ENCODE data around the gene TDRD12. TPM values are rescaled to one million over a fixed set of nuclear protein-coding genes. Genes with fewer than 3 reads are reported as not detected.

The TDRD12 gene
- total and polyA plus RNA-seq, 2 donors (not counting 1 experiment from before 2014, with no cell fraction given), result 0.17 TPM; not detected in 1

GRCh38 chr19:32811151-32811550 is 91.6 kb downstream of the TDRD12 start:
- H3K4me2 ChIP-seq (ENCODE audit: extremely low read depth, insufficient read depth, low read length), result no peak overlapping the region
- TF ChIP-seq EZH2 (IDR thresholded peaks at IDR 0.05; ENCODE audit: low read length, missing control alignments), result no peak
- TF ChIP-seq CTCF (conservative IDR thresholded peaks at IDR 0.05 in 1 of 2, IDR thresholded peaks at IDR 0.05 in 1 of 2; ENCODE audit: low read depth in 1 of 2, low read length in 2 of 2), result no peak
- H3K79me2 ChIP-seq (ENCODE audit: control insufficient read depth, insufficient read depth, low read length), result no peaks in the 10 kb centered on the region
- DNase-seq (ENCODE audit: low read depth in 2 of 2), result no peak
- no peak overlapping the region for H2AFZ ChIP-seq (ENCODE audit: low read length)
- no peak overlapping the region for H3K4me3 ChIP-seq (replicated peaks in 1 of 4; ENCODE audit: control extremely low read depth in 1 of 4, insufficient read depth in 1 of 4, low read depth in 3 of 4, low read length in 4 of 4)
- no peaks in the 10 kb centered on the region for H4K20me1 ChIP-seq (ENCODE audit: control insufficient read depth, extremely low read depth, insufficient read depth, low read length)
- H3K4me1 ChIP-seq (ENCODE audit: control insufficient read depth, extremely low read depth, insufficient read depth, low read length), result no peaks in the 10 kb centered on the region
- H3K9me3 ChIP-seq (ENCODE audit: control insufficient read depth, insufficient read depth, low read depth, low read length), result no peaks in the 10 kb centered on the region
- no peak overlapping the region for H3K9ac ChIP-seq (ENCODE audit: insufficient read depth, low read length)
- H3K27me3 ChIP-seq (ENCODE audit: control insufficient read depth, insufficient read depth, low read length), result no peaks in the 10 kb centered on the region
- no peak overlapping the region for H3K27ac ChIP-seq (ENCODE audit: insufficient read depth, low read length)
- H3K36me3 ChIP-seq (ENCODE audit: control insufficient read depth, insufficient read depth, low read length), result no peaks in the 10 kb centered on the region

- Histone ChIP-seq H3K4me3 (replicated peaks in 1 of 4; ENCODE audit: control extremely low read depth in 1 of 4, insufficient read depth in 1 of 4, low read depth in 3 of 4, low read length in 4 of 4) (no peak overlapping the region), H3K79me2 (ENCODE audit: control insufficient read depth, insufficient read depth, low read length) (no peaks in the 10 kb centered on the region), H4K20me1 (ENCODE audit: control insufficient read depth, extremely low read depth, insufficient read depth, low read length) (no peaks in the 10 kb centered on the region), H3K9me3 (ENCODE audit: control insufficient read depth, insufficient read depth, low read depth, low read length) (no peaks in the 10 kb centered on the region), H3K9ac (ENCODE audit: insufficient read depth, low read length) (no peak overlapping the region), H2AFZ (ENCODE audit: low read length) (no peak overlapping the region), H3K4me1 (ENCODE audit: control insufficient read depth, extremely low read depth, insufficient read depth, low read length) (no peaks in the 10 kb centered on the region), H3K36me3 (ENCODE audit: control insufficient read depth, insufficient read depth, low read length) (no peaks in the 10 kb centered on the region), H3K4me2 (ENCODE audit: extremely low read depth, insufficient read depth, low read length) (no peak overlapping the region), H3K27me3 (ENCODE audit: control insufficient read depth, insufficient read depth, low read length) (no peaks in the 10 kb centered on the region), H3K27ac (ENCODE audit: insufficient read depth, low read length) (no peak overlapping the region)
- no peak for TF ChIP-seq EZH2 (IDR thresholded peaks at IDR 0.05; ENCODE audit: low read length, missing control alignments)
- no peak for TF ChIP-seq CTCF (conservative IDR thresholded peaks at IDR 0.05 in 1 of 2, IDR thresholded peaks at IDR 0.05 in 1 of 2; ENCODE audit: low read depth in 1 of 2, low read length in 2 of 2)
- no peak for DNase-seq (ENCODE audit: low read depth in 2 of 2)
Measured at GRCh38 chr19:32812036-32812435, 92.5 kb downstream of the TDRD12 start.

GRCh38 chr19:32812571-32812970 is 93.0 kb downstream of the TDRD12 start:
- no peaks in the 10 kb centered on the region for H3K27me3 ChIP-seq (ENCODE audit: control insufficient read depth, insufficient read depth, low read length)

More at GRCh38 chr19:32812571-32812970, 93.0 kb downstream of the TDRD12 start:
- TF ChIP-seq EZH2 (IDR thresholded peaks at IDR 0.05; ENCODE audit: low read length, missing control alignments), result no peak
- no peak for TF ChIP-seq CTCF (conservative IDR thresholded peaks at IDR 0.05 in 1 of 2, IDR thresholded peaks at IDR 0.05 in 1 of 2; ENCODE audit: low read depth in 1 of 2, low read length in 2 of 2)
- no peak overlapping the region for H3K9ac ChIP-seq (ENCODE audit: insufficient read depth, low read length)
- H2AFZ ChIP-seq (ENCODE audit: low read length), result no peak overlapping the region
- H3K4me2 ChIP-seq (ENCODE audit: extremely low read depth, insufficient read depth, low read length), result no peak overlapping the region
- no peaks in the 10 kb centered on the region for H3K9me3 ChIP-seq (ENCODE audit: control insufficient read depth, insufficient read depth, low read depth, low read length)
- no peaks in the 10 kb centered on the region for H3K79me2 ChIP-seq (ENCODE audit: control insufficient read depth, insufficient read depth, low read length)
- H3K27ac ChIP-seq (ENCODE audit: insufficient read depth, low read length), result no peak overlapping the region
- no peaks in the 10 kb centered on the region for H4K20me1 ChIP-seq (ENCODE audit: control insufficient read depth, extremely low read depth, insufficient read depth, low read length)
- no peak overlapping the region for H3K4me3 ChIP-seq (replicated peaks in 1 of 4; ENCODE audit: control extremely low read depth in 1 of 4, insufficient read depth in 1 of 4, low read depth in 3 of 4, low read length in 4 of 4)
- no peak for DNase-seq (ENCODE audit: low read depth in 2 of 2)
- no peaks in the 10 kb centered on the region for H3K36me3 ChIP-seq (ENCODE audit: control insufficient read depth, insufficient read depth, low read length)
- no peaks in the 10 kb centered on the region for H3K4me1 ChIP-seq (ENCODE audit: control insufficient read depth, extremely low read depth, insufficient read depth, low read length)

Data from fibroblast of lung (primary cell).